IPS DF 6.9 (cell line): ENCODE data around the gene IL1R1.

Experiments
- DNase-seq: peaks from one replicate; pipeline ENCODE4 v3.0.0-alpha.2; 2013; ENCODE audit warnings: low read depth, low spot score
- H3K27ac ChIP-seq: one replicate; pipeline ENCODE4 v1.5.1; 2013; ENCODE audit warnings: low read length, control low read depth
- H3K27me3 ChIP-seq: 2 replicates; pipeline ENCODE4 v1.6.1; 2013; ENCODE audit warnings: mild to moderate bottlenecking, low read length; ENCODE audit not compliant: control insufficient read depth, insufficient read depth
- H3K36me3 ChIP-seq: 2 replicates; pipeline ENCODE4 v1.6.1; 2013; ENCODE audit warnings: low read length; ENCODE audit not compliant: control insufficient read depth, insufficient read depth
- H3K4me1 ChIP-seq: 2 replicates; pipeline ENCODE4 v1.6.1; 2013; ENCODE audit warnings: low read length; ENCODE audit not compliant: control insufficient read depth, insufficient read depth
- H3K4me3 ChIP-seq: 2 replicates; pipeline ENCODE4 v1.5.1; 2013; ENCODE audit warnings: mild to moderate bottlenecking, low read length
- H3K9me3 ChIP-seq: 2 replicates; pipeline ENCODE4 v1.6.1; 2013; ENCODE audit warnings: low read length, inconsistent platforms; ENCODE audit not compliant: control insufficient read depth, insufficient read depth
- WGBS: extraction: QIAGEN DNeasy Blood & Tissue Kit; methylation state at CpG from one replicate; pipeline ENCODE4 v1.1.7; 2013; ENCODE audit warnings: mixed read lengths, missing lambda C conversion rate; ENCODE audit not compliant: insufficient read length, insufficient coverage; 5-methylcytosine and 5-hydroxymethylcytosine counted together

Gene IL1R1

GRCh38 chr2:102140377-102140776 lies 2.2 kb upstream of the IL1R1 start:
- Histone ChIP-seq H3K27ac (no peak overlapping the region), H3K36me3 (no peaks in the 10 kb centered on the region), H3K27me3 (peaks cover 8% of the 10 kb centered on the region), H3K4me1 (no peaks in the 10 kb centered on the region), H3K4me3 (no peak overlapping the region), H3K9me3 (no peaks in the 10 kb centered on the region)
- no CpG with 5 or more reads among the region's 2 CpGs for WGBS
- no peak for DNase-seq

- Histone ChIP-seq H3K4me3 (no peak overlapping the region), H3K27me3 (peaks cover 8% of the 10 kb centered on the region), H3K9me3 (no peaks in the 10 kb centered on the region), H3K36me3 (no peaks in the 10 kb centered on the region), H3K4me1 (no peaks in the 10 kb centered on the region), H3K27ac (no peak overlapping the region)
- no CpG with 5 or more reads among the region's 15 CpGs for WGBS
- DNase-seq = no peak
Measured at GRCh38 chr2:102141011-102141943, 1.3 kb upstream of the IL1R1 start.

GRCh38 chr2:102142829-102143449 lies 393 bp downstream of the IL1R1 start:
- Histone ChIP-seq H3K36me3 (no peaks in the 10 kb centered on the region), H3K27me3 (peaks cover 8% of the 10 kb centered on the region), H3K4me1 (no peaks in the 10 kb centered on the region), H3K9me3 (no peaks in the 10 kb centered on the region), H3K27ac (no peak overlapping the region), H3K4me3 (peak overlapping the region; percentile 29; the same call in 1 of the 2 replicates)
- no CpG with 5 or more reads among the region's 42 CpGs for WGBS
- no peak for DNase-seq

DNA sequence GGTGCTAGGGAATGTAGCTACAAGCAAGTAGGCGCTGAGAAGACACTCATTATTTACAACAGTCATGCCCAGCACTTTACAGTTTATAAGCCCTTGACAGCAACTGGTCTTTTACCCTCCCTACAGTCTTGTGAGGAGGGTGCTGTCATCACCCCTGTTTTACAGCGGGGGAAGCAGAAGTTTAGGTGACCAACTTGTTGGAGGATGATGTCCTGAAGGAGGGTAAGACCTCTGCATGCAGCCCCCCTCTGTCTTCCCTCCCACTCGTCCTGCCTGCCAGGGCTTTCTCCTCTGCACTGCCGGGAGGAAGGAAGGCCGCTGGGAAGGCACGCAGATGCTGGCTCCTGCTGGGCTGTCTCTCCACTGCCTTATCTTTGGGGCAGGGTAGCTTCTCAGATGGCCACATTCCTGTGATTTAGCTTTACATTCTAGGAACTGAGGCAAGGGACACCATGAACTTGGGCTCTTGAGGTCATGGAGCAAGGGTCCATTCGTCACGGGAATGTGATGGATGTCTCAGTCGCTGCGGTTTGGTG lies 972 bp downstream of the IL1R1 start:
- no CpG with 5 or more reads among the region's 10 CpGs for WGBS
- H3K36me3 ChIP-seq = no peaks in the 10 kb centered on the region
- no peaks in the 10 kb centered on the region for H3K4me1 ChIP-seq
- no peak overlapping the region for H3K4me3 ChIP-seq
- no peak for DNase-seq
- no peak overlapping the region for H3K27ac ChIP-seq
- peaks cover 8% of the 10 kb centered on the region for H3K27me3 ChIP-seq
- no peaks in the 10 kb centered on the region for H3K9me3 ChIP-seq

- DNase-seq = no peak
- peaks cover 8% of the 10 kb centered on the region for H3K27me3 ChIP-seq
- H3K4me3 ChIP-seq = no peak overlapping the region
- no peak overlapping the region for H3K27ac ChIP-seq
- WGBS = no CpG with 5 or more reads among the region's 4 CpGs
- H3K4me1 ChIP-seq = no peaks in the 10 kb centered on the region
- H3K36me3 ChIP-seq = no peaks in the 10 kb centered on the region
- no peaks in the 10 kb centered on the region for H3K9me3 ChIP-seq
Measured at GRCh38 chr2:102144128-102144527, 1.6 kb downstream of the IL1R1 start.

- Histone ChIP-seq H3K9me3 (no peaks in the 10 kb centered on the region), H3K27ac (no peak overlapping the region), H3K27me3 (peaks cover 8% of the 10 kb centered on the region), H3K4me1 (no peaks in the 10 kb centered on the region), H3K36me3 (no peaks in the 10 kb centered on the region), H3K4me3 (no peak overlapping the region)
- no CpG with 5 or more reads among the region's 4 CpGs for WGBS
- DNase-seq = no peak
Measured at GRCh38 chr2:102145107-102145506, 2.6 kb downstream of the IL1R1 start.

- Histone ChIP-seq H3K27ac (no peak overlapping the region), H3K36me3 (no peaks in the 10 kb centered on the region), H3K9me3 (no peaks in the 10 kb centered on the region), H3K4me3 (no peak overlapping the region), H3K4me1 (no peaks in the 10 kb centered on the region), H3K27me3 (peaks cover 8% of the 10 kb centered on the region)
- no peak for DNase-seq
- WGBS = no CpG with 5 or more reads among the region's 4 CpGs
Measured at GRCh38 chr2:102145934-102146333, 3.4 kb downstream of the IL1R1 start.

- Histone ChIP-seq H3K36me3 (no peaks in the 10 kb centered on the region), H3K4me3 (no peak overlapping the region), H3K27ac (no peak overlapping the region), H3K27me3 (peaks cover 7% of the 10 kb centered on the region), H3K9me3 (no peaks in the 10 kb centered on the region), H3K4me1 (no peaks in the 10 kb centered on the region)
- no CpG with 5 or more reads among the region's 3 CpGs for WGBS
- no peak for DNase-seq
Measured at GRCh38 chr2:102147935-102148334, 5.4 kb downstream of the IL1R1 start.

GRCh38 chr2:102149243-102149642 lies 6.7 kb downstream of the IL1R1 start:
- no peaks in the 10 kb centered on the region for H3K27me3 ChIP-seq

GRCh38 chr2:102149644-102150455 lies 7.3 kb downstream of the IL1R1 start:
- no CpG with 5 or more reads among the region's 9 CpGs for WGBS
- Histone ChIP-seq H3K27me3 (no peaks in the 10 kb centered on the region), H3K36me3 (no peaks in the 10 kb centered on the region), H3K4me1 (no peaks in the 10 kb centered on the region), H3K9me3 (no peaks in the 10 kb centered on the region), H3K27ac (no peak overlapping the region), H3K4me3 (no peak overlapping the region)
- DNase-seq = no peak

More at GRCh38 chr2:102149243-102149642, 6.7 kb downstream of the IL1R1 start:
- WGBS = no CpG with 5 or more reads among the region's 2 CpGs
- H3K36me3 ChIP-seq = no peaks in the 10 kb centered on the region
- H3K27ac ChIP-seq = no peak overlapping the region
- H3K4me3 ChIP-seq = no peak overlapping the region
- no peaks in the 10 kb centered on the region for H3K9me3 ChIP-seq
- no peak for DNase-seq
- no peaks in the 10 kb centered on the region for H3K4me1 ChIP-seq
